ENCODE measurements around the gene TESMIN. TPM values are rescaled to one million over a fixed set of nuclear protein-coding genes. Genes with fewer than 3 reads are reported as not detected.

Gene TESMIN
- total RNA-seq, 1 experiment from 2014 or later = 4.5 TPM

- DNase-seq (ENCODE audit: low spot score) = no peak
These were observed 40.2 kb downstream of the TESMIN start for GRCh38 chr11:68711114-68711513.

GRCh38 chr11:68710409-68710808 is 40.9 kb downstream of the TESMIN start:
- DNase-seq (ENCODE audit: low spot score) = no peak

DNA sequence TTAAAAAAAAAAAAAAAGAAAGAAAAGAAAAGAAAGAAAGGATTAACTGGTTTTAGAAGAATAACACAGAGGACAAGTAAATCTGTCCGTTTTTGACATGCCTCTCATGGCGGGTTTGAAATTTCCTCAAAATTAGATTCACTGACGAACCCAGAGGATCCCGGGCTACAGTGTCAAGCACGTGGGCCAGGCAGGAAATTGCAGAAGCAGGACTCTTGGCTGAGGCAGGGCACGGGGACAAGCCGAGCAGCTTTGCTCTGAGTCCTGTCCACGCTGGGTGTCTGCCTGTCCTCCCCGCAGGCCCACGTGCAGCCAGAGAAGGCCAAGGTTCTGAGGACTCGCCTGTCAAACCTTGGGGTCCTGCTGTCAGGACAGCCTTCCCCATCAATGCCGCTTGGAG is 42.3 kb downstream of the TESMIN start:
- DNase-seq (ENCODE audit: low spot score) = no peak

DNA sequence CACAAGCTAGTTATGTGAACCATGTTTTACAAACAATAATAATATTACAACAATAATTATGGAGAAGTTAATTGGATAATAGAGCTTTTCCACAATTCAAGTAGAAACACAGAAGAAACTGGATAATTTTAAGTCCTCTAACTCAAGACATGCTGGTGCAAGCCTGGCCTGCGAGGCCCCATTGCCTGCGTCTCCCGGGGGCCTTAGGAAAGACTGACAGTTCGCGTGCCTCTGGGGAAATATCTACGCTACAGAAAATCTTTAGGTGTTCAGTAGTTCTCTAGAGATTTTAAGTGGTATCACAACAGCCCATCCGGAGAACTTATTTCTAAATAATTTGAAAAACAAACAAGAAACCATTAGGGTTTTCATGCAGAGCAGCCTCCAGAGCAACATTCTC is 43.8 kb downstream of the TESMIN start:
- no peak for DNase-seq (ENCODE audit: low spot score)

GRCh38 chr11:68704887-68705286 is 46.4 kb downstream of the TESMIN start:
- DNase-seq (ENCODE audit: low spot score) = no peak

DNA sequence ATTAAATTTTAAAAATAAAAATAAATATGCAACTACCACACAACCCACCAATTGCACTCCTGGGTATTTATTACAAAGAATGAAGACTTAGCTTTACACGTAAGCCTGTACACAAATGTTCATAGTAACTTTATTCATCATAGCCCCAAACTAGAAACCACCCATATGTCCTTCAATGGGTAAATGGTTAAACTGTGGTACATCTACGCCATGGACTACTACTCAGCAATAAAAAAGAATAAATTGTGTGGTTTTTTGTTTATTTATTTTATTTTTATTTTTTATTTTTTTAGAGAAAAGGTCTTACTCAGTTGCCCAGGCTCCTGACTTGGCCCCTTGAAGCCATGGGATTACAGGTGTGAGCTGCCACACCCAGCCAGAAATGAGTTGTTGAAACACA is 52.3 kb downstream of the TESMIN start:
- no peak for DNase-seq (ENCODE audit: low spot score)

DNA sequence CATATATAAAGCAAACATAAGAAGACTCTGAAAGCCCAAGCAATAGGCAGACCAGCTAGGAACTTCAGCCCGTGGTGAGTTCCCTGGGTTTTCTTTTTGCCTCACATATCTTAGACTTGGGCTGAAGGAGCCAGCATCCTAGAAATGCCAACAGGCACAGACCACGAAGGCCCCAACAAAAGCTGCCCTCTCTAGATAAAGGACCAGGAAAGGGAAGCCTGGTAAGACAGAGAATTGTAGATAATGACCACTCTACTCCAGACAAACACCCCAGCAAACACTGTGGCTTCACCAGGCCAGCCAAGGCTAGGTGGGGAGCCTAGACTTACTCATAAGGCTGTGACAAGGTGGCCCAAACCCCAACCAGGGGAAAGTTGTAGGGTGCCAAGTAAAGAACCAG is 55.8 kb downstream of the TESMIN start:
- DNase-seq (ENCODE audit: low spot score) = no peak

DNA sequence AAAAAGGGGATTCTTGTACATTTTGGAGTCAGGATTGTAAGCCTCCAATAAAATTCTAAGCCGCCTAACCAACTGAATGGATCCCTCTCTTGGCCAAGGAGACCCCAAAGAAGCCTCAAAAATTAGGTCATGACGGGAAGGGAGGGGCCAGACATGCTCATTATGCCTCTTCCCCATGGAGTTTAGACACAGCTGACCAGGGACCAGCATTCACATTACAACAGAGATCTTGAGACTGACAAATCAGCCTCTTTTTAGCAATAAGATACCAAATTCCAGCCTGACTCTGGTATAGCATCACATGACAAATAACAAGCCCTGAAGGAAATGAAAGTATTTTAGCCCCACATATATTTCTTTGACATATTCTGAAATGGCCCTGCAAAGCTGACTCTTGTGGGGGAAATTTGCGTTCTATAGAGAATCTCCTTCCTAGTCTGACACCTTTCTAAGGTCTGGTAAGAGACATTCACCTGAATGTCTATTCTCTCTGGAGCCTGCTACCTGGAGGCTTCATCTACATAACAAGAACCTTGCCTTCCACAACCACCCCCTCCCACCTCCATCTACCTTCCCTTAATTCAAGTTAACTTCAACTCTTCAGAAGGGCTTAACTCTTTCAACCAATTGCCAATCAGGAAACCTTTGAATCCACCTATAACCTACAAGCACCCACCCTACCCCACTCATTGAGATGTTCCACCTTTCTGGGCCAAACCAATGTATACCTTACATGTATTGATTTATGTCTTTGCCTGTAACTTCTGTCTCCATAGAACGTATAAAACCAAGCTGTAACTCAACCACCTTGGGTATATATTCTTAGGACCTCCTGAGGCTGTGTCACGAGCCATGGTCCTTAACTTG is 56.7 kb downstream of the TESMIN start:
- no peak for DNase-seq (ENCODE audit: low spot score)

DNA sequence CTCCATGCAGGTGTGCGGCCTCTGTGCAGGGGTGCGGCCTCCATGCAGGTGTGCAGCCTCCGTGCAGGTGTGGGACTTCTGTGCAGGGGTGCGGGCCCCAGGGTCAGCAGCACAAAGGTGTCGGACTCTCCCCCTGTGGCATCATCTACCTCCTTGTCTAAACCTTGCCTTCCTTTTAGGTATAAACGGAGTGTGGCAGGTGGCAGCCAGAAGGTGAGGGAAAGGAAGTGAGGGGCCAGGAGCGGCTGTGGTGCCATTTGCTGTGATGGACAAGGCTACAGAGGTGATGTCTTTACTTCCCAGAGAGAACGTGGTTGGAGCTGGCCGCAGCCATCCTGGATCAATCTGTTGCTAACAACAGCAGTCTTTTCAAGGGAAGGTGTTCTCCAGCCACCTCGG is 57.8 kb downstream of the TESMIN start:
- no peak for DNase-seq (ENCODE audit: low spot score)

GRCh38 chr11:68692871-68693483 is 58.3 kb downstream of the TESMIN start:
- DNase-seq (ENCODE audit: low spot score) = no peak

- DNase-seq (ENCODE audit: low spot score) = no peak
These were observed 59.2 kb downstream of the TESMIN start for GRCh38 chr11:68692115-68692514.

DNA sequence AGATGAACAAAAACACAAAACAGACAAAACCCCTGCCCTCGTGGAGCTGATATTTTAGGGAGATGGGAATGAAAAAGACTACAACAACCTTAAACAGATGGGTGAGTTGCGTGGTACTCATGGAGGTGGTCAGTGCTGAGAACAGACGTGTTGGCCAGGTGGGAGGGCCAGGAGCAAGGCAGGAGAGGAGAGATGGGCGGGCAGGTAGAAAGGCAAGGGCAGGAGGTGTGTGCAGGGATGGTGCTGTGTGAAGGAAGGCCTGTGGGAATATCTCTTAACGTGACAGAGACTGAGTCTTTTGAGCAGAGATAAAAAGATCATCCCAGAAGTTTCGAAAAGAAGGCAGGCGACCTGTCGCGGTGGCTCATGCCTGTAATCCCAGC is 59.9 kb downstream of the TESMIN start:
- no peak for DNase-seq (ENCODE audit: low spot score)

DNA sequence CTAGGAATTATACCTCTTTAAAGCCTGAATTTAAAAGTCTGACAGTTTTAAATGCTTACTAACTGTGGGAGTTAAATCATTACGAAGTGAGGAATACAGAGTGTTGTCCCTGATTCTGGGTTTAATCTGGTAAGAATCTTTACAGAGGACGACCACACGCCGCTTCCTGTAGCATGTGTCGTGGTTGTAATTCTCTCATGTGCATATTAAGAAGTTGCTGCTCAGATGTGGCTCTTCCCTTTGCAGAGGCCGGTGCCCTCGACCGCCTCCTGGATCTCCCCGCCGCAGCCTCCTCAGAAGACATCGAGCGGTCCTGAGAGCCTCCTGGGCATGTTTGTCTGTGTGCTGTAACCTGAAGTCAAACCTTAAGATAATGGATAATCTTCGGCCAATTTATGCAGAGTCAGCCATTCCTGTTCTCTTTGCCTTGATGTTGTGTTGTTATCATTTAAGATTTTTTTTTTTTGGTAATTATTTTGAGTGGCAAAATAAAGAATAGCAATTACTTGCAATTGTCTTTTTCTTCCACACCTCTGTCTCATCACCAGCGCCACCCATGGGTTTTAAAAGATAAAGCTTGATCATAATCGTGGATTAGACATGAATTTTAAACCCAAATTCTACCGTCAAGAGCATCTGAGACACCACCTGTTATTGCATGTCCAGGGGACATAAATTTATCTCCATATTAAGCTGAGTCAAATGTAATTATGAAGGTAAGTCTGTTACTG is 60.5 kb downstream of the TESMIN start:
- DNase-seq (ENCODE audit: low spot score) = no peak

DNA sequence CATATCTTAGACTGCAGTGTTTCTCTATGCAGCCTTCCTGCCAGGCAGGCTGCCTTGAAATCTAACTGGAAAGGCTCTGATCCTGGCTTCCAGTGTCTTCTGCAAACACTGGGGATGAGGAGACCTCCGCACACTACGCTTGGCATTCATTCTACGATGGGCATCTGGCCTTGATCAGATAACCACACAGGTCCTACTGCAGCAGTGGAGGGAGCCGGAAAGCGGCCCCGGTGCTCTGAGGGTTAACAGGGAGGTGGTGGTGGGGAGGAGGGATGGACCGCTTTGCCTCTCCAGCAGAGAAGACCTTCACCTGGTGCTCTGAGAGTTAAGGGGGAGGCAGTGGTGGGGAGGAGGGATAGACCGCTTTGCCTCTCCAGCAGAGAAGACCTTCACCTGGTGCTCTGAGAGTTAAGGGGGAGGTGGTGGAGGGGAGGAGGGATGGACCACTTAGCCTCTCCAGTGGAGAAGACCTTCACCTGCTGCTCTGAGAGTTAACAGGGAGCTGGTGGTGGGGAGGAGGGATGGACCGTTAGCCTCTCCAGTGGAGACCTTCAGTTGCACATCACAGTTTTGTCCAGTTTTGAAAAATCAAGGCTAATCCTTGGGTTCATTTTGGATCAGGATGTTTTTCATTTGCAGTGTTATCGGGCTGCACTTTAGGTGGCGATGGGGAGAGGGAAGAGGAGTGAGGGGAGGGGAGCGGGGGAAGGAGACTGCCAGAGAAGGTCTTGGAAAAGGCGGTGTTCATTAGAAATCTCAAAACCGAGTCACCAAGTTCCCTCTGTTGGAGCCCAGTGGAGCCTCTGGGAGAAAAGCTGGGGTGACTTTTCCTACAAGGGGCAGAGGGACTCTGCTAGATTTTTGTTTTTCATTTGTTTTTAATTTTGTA is 61.3 kb downstream of the TESMIN start:
- no peak for DNase-seq (ENCODE audit: low spot score)

GRCh38 chr11:68688881-68689280 is 62.4 kb downstream of the TESMIN start:
- DNase-seq (ENCODE audit: low spot score) = no peak

DNA sequence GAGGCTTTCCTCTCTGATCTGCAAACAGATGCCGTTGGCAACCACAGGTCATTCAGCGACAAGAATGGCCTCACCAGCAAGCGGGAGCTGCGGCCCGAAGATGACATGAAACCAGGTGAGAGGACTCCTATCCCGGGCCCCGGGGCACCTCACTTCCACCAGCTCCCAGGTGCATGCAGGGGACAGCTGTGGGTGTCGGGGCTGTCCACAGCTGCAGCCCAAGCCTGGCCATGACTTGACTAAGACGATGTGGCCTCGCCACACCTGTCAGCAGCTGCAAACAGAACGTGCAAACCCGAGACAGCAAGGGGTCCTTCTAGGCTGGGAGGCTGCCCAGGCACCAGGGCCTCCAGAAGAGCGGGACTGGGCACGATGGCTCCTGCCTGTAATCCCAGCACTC is 63.3 kb downstream of the TESMIN start:
- no peak for DNase-seq (ENCODE audit: low spot score)

- no peak for DNase-seq (ENCODE audit: low spot score)
These were observed 64.0 kb downstream of the TESMIN start for GRCh38 chr11:68687311-68687710.

DNA sequence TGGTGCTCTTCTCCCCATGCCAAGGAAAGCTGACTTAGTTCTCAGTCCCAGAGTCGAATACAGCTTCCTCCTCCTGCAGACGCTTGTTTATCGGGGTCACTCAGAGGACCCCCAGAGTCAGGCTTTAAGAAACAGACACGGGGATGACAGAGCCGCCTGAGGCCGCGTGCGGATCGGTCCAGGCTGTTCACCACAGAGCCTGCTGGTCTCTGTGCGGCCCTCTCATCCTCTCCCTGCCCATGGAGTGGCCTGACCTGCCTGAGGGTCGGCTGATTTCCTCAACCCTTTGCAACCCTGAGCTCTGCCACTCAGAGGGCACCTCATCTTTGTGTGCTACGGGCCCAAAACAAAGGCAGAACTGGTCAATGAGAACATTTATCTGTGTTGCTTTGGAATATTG is 64.8 kb downstream of the TESMIN start:
- DNase-seq (ENCODE audit: low spot score) = no peak

DNA sequence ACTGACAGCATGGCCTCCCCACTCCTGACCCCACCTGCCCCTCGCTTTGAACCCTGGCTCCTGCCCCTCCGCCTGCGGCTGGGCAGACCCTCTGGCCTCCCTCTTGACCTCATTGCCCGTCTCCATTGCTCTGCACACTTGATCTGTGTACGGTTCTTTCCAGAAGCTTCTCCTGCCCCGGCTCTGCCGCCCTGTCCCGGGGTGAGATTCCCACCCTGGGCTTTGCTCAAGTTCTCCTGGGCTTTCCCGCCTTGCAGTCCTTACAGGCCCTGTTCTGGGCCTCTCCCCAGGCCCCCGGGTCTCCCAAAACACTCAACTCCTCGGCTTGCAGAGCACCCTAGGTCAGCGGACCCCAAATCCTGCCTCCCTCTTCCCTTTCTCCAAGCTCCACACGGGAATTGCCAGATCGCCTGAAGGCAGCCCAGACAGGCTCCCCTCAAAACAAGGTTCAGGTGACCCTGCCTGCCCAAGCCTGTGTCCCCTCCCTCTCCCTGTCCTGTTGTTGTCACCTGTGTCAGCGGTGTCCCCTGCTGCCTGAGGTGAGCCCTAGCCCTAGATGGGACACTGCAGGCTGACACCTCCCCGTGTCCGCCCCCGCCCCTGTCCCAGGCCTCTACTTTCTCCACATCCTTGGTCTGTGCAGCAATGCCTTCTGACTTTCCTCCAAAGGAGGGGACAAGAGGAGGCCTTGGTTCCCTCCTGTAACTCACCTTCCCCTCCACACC is 65.5 kb downstream of the TESMIN start:
- DNase-seq (ENCODE audit: low spot score) = no peak

GRCh38 chr11:68684385-68685356 is 66.6 kb downstream of the TESMIN start, which contains the start of gene GAL:
Gene GAL, plus strand, starts transcription at chr11:68684544. Its CDS starts 380 bp downstream, at chr11:68684924.
- DNase-seq (ENCODE audit: low spot score) = no peak
